HG02588 (cell line): ENCODE measurements around the gene SMARCB1.

Experiments
- ATAC-seq: cut with Tn5 transposase; IDR thresholded peaks from one replicate; pipeline ENCODE4 v1.9.1; 2021; ENCODE audit warnings: mild to moderate bottlenecking, moderate library complexity; ENCODE audit not compliant: unreplicated experiment

SMARCB1 gene

DNA sequence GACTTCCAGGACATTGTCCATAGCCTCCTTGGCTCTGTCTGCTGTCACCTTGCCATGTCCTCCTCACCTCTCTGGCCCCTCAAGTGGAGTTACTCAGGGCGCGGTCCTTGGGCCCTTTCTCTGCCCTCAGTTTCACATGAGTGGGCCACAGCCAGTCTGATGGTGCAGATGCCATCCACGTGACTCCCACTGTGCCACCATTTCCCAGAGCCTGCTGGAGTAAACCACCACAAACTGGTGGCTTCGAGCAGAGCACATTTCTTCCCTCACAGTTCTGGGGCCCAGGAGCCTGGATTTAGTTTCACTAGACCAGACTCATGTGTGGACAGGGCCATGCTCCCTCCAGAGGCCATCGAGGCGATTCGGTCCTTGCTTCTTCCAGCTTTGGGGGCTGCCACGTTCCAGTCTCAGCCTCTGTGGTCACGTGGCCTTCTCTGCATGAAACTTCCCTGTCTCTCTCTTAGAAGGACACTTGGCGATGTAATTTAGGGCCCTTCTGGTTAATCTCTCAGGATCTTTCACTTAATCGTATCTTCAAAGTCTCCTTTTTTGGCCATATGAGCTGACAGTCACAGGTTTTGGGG is 14.6 kb downstream of the SMARCB1 start:
- peak; percentile 10 for ATAC-seq

DNA sequence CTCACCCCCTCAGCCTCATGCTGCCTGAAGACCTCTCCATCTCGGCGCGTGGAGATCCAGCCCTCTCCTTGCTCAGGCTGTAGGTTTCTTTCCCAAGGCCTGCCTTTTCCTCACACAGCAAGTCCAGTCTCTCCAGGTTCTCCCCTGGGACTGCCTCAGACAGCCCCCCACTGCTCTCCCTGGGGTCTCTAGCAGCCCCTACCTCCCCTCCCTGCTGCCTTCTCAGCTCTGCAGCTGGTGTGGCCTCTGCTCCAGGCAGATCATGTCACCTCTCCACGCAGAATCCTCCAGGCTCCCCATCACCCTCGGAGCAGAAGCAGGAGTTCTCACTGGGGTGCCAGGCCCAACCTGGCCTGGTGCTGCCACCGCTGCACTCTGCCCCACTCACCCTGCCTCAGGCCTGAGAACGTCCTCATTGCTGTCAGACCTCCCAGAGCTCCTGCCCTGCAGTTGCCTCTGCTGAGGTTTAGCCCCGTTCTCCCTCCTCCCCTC is 15.2 kb downstream of the SMARCB1 start:
- ATAC-seq = no peak

DNA sequence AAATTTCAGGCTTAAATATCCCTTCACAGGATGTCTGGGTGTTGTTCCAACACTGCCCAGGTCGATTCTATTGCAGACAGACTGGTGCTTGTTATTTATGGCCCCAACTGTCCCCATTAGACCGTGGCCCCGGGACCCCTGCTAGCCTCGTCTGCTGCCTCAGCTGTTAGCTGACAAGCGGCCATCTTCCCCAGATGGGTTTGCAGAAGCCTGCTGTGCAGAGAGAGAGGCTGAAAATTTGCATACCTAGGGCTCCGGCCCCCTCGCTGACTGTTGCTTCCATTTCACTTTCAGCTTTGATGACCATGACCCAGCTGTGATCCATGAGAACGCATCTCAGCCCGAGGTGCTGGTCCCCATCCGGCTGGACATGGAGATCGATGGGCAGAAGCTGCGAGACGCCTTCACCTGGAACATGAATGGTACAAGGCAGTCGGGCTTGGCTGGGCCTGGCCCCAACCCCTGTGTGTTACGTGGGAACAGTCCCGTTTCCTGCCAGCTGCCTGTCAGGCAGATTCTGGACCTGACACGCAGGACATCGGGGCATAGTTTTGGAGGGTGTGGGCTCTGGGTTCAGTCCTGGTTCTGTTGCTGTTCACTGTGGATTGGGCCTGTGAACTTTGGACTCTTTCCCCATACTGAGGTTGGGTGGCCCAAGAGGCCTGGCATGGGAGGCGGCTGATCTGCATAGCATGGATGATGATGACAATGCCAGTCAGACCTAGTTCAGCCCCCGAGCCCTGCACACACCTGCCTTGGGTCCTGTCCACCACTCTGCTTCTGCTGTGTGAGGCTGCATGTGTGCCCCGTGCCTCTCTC is 16.4 kb downstream of the SMARCB1 start:
- no peak for ATAC-seq

GRCh38 chr22:23804781-23805291 is 18.1 kb downstream of the SMARCB1 start:
- ATAC-seq = no peak

DNA sequence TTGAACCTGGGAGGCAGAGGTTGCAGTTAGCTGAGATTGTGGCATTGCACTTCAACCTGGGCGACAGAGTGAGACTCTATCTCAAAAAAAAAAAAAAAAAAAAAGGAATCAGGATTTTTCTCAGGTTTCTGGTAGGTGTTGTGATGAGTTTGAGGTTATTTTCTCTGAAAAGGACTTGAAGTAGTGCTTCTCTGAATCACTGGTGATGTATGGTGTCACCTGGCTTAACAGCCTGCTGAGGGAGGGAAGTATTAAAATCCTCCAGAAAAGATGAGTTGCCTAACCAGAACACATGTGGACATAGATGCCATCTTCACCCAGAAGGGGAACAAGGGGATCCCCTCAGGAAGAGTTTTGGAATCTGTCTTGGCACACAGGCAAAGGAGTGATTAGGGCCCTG is 20.1 kb downstream of the SMARCB1 start:
- ATAC-seq = no peak

DNA sequence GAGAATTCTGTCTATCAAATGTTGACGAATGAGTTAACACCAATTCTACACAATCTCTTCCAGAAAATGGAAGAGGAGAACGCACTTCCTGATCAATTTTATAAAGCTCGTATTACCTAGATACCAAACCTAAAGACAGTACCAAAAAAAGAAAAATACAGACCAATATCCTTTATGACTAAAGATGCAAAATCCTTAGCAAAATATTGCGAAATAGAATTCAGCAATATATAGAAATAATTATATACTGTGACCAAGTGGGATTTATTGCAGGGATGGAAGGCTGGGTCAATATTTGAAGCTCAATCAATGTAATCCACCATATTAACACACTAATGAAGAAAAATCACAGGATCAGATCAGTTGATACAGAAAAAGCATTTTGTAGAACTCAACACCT is 25.6 kb downstream of the SMARCB1 start:
- no peak for ATAC-seq

DNA sequence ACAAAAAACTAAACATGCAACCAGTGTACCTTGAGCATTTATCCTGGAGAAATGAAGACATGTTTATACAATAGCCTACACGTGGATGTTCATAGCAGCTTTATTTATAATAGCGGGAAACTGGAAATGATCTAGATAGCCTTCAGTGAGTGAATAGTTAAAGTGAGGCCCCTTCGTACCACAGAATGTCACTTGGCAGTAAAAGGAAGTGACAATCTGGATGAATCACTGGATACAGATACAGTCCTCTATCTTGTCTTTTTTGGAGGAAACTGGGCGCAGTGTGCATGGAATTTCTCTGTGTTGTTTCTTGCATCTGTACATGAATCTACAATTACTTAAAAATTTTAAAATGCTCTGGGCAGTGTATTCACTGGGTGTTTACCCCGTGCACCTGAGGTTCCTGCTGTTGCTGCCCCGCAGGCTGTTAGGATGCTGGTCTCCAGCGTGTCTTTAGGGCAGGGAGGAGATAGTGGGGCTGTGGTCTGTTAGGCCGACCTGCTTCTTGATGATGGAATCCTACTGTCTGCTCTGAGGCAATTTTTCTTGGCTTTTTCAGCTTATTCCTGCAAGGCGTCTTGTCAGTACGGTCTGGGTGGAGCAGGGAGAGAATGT is 28.9 kb downstream of the SMARCB1 start:
- no peak for ATAC-seq

- ATAC-seq = no peak
Measured at GRCh38 chr22:23816156-23816976, 29.6 kb downstream of the SMARCB1 start.

- ATAC-seq = no peak
Measured at GRCh38 chr22:23817146-23817545, 30.4 kb downstream of the SMARCB1 start.

DNA sequence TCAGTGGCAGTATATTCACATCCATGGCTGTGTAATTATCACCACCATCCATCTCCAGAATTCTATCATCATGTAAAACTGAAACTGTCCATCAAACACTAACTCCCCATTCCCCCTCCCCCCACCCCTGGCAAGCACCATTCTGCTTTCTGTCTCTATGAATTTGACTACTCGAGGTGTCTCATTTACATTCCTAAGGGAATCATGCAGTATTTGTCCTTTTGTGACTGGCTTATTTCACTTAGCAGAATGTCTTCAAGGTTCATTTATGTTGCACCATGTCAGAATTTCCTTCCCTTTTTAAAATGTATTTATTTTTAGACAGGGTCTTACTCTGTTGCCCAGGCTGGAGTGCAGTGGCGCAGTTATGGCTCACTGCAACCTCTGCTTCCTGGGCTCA is 31.8 kb downstream of the SMARCB1 start:
- ATAC-seq = no peak

- ATAC-seq = no peak
Measured at GRCh38 chr22:23820748-23821211, 34.0 kb downstream of the SMARCB1 start.

DNA sequence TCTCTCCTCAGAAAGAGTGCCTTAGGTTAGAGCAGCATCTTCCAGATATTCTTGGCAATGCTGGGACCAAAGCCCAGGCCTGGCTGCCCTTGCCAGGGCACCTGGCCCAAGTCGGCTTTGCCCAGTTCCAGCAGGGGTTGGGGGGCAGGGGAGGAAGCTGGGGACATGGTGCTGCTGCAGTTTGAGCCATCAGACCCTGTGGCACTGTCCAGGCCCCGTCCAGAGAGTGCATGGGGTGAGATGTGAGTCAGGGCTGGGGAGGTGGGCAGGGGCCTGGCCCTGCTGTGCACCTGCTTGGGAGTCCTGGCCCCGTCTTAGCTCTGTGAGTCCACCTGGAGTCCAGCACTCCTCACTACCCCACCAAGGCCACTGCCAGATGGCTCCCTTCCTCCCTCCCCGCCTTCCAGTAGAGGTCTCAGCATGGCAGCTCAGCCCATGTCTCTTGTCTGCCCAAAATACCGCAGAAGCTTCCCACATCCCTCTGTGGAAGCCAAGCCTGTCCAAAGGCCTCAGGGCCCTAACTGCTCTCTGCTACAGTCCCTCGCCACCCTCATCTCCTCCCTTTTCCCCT is 35.4 kb downstream of the SMARCB1 start:
- no peak for ATAC-seq

- ATAC-seq = no peak
Measured at GRCh38 chr22:23823331-23823791, 36.6 kb downstream of the SMARCB1 start.

DNA sequence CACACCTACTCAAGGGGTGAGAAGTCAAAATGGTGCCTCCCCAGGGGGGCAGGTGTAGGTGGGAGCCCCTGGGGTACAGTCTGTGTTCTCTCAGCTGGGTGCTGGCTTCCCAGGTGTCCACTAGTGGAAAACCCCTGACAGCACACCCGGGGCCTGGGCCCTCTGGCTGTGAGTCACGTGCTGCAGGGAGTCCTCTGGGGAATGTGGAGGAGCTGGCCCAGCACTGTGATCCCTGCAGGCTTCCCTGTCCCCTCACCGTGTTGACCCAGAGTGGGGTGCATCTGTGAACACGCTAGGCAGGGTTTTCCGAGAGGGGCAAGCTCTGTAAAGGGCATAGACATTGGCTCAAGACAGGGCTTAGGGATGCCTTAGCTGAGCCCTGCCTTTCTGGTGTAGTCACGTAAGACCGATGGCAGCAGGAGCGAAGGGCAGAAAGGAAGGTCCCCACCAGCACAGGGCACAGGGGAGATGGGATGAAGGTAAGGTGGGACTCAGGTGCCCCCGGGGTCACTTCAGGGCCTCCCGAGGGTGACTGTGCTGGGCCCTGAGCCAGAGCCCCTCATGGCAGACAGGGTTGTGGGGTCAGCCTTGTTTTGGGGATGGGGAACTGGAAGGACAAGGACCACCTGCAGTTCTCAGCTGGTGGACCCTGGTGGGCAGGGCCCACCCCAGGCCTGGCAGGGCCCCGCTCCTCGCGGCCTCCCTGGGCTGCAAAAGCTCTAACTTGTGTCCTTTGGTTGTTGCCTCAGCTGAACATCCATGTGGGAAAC is 37.9 kb downstream of the SMARCB1 start:
- ATAC-seq = no peak

- ATAC-seq = no peak
Measured at GRCh38 chr22:23825246-23825905, 38.6 kb downstream of the SMARCB1 start.

- ATAC-seq = no peak
Measured at GRCh38 chr22:23826510-23827350, 40.0 kb downstream of the SMARCB1 start.

GRCh38 chr22:23827351-23827995 is 40.7 kb downstream of the SMARCB1 start:
- ATAC-seq = no peak
